Measurements from ENCODE around the gene ELOVL7. TPM values are rescaled to one million over a fixed set of nuclear protein-coding genes. Genes with fewer than 3 reads are reported as not detected.

Gene ELOVL7
- total and polyA plus RNA-seq, 2 donors (not counting 1 experiment from before 2014, with no cell fraction given) = under 0.01 to 0.07 TPM

GRCh38 chr5:60705144-60705543, 138.9 kb downstream of the ELOVL7 start:
- no peaks in the 10 kb centered on the region for H3K4me1 ChIP-seq (ENCODE audit: control insufficient read depth, extremely low read depth, insufficient read depth, low read length)
- no peaks in the 10 kb centered on the region for H4K20me1 ChIP-seq (ENCODE audit: control insufficient read depth, extremely low read depth, insufficient read depth, low read length)
- no peak overlapping the region for H2AFZ ChIP-seq (ENCODE audit: low read length)
- no peak overlapping the region for H3K4me3 ChIP-seq (replicated peaks in 1 of 4; ENCODE audit: control extremely low read depth in 1 of 4, insufficient read depth in 1 of 4, low read depth in 3 of 4, low read length in 4 of 4)
- H3K36me3 ChIP-seq (ENCODE audit: control insufficient read depth, insufficient read depth, low read length) = no peaks in the 10 kb centered on the region
- H3K27me3 ChIP-seq (ENCODE audit: control insufficient read depth, insufficient read depth, low read length) = no peaks in the 10 kb centered on the region
- no peak for DNase-seq (ENCODE audit: low read depth in 2 of 2)
- no peak overlapping the region for H3K4me2 ChIP-seq (ENCODE audit: extremely low read depth, insufficient read depth, low read length)
- TF ChIP-seq CTCF (conservative IDR thresholded peaks at IDR 0.05 in 1 of 2, IDR thresholded peaks at IDR 0.05 in 1 of 2; ENCODE audit: low read depth in 1 of 2, low read length in 2 of 2) = no peak
- TF ChIP-seq EZH2 (IDR thresholded peaks at IDR 0.05; ENCODE audit: low read length, missing control alignments) = no peak
- H3K79me2 ChIP-seq (ENCODE audit: control insufficient read depth, insufficient read depth, low read length) = no peaks in the 10 kb centered on the region
- H3K9ac ChIP-seq (ENCODE audit: insufficient read depth, low read length) = no peak overlapping the region
- H3K27ac ChIP-seq (ENCODE audit: insufficient read depth, low read length) = no peak overlapping the region
- H3K9me3 ChIP-seq (ENCODE audit: control insufficient read depth, insufficient read depth, low read depth, low read length) = no peaks in the 10 kb centered on the region

- H3K4me1 ChIP-seq (ENCODE audit: control insufficient read depth, extremely low read depth, insufficient read depth, low read length) = no peaks in the 10 kb centered on the region
- H3K27ac ChIP-seq (ENCODE audit: insufficient read depth, low read length) = no peak overlapping the region
- H4K20me1 ChIP-seq (ENCODE audit: control insufficient read depth, extremely low read depth, insufficient read depth, low read length) = no peaks in the 10 kb centered on the region
- TF ChIP-seq EZH2 (IDR thresholded peaks at IDR 0.05; ENCODE audit: low read length, missing control alignments) (no peak), CTCF (conservative IDR thresholded peaks at IDR 0.05 in 1 of 2, IDR thresholded peaks at IDR 0.05 in 1 of 2; ENCODE audit: low read depth in 1 of 2, low read length in 2 of 2) (no peak)
- H3K9me3 ChIP-seq (ENCODE audit: control insufficient read depth, insufficient read depth, low read depth, low read length) = no peaks in the 10 kb centered on the region
- H3K36me3 ChIP-seq (ENCODE audit: control insufficient read depth, insufficient read depth, low read length) = no peaks in the 10 kb centered on the region
- H3K4me3 ChIP-seq (replicated peaks in 1 of 4; ENCODE audit: control extremely low read depth in 1 of 4, insufficient read depth in 1 of 4, low read depth in 3 of 4, low read length in 4 of 4) = no peak overlapping the region
- no peak overlapping the region for H2AFZ ChIP-seq (ENCODE audit: low read length)
- H3K4me2 ChIP-seq (ENCODE audit: extremely low read depth, insufficient read depth, low read length) = no peak overlapping the region
- no peak for DNase-seq (ENCODE audit: low read depth in 2 of 2)
- no peaks in the 10 kb centered on the region for H3K79me2 ChIP-seq (ENCODE audit: control insufficient read depth, insufficient read depth, low read length)
- no peak overlapping the region for H3K9ac ChIP-seq (ENCODE audit: insufficient read depth, low read length)
- H3K27me3 ChIP-seq (ENCODE audit: control insufficient read depth, insufficient read depth, low read length) = no peaks in the 10 kb centered on the region
These were observed 140.1 kb downstream of the ELOVL7 start for GRCh38 chr5:60703944-60704343.

Other genes with a start within 250 kb of the ELOVL7 start
- gene DEPDC1B, start 144.1 kb downstream of the ELOVL7 start, total RNA-seq = 2.1 and 2.5 TPM in 2 replicates
- gene DEPDC1B, start 144.1 kb downstream of the ELOVL7 start, polyA plus RNA-seq = 3.2 and 8.8 TPM in 2 replicates
- gene ERCC8, start 100.8 kb upstream of the ELOVL7 start, total RNA-seq = 14.4 and 16.3 TPM in 2 replicates
- gene ERCC8, start 100.8 kb upstream of the ELOVL7 start, polyA plus RNA-seq = 20.7 and 23.7 TPM in 2 replicates
- gene NDUFAF2, start 100.9 kb upstream of the ELOVL7 start, total RNA-seq = 30.9 and 34.9 TPM in 2 replicates
- 44.3 and 53.2 TPM in 2 replicates for gene NDUFAF2, start 100.9 kb upstream of the ELOVL7 start, polyA plus RNA-seq

Data from fibroblast of lung (primary cell).